ENCODE measurements around the gene ALG2.

Gene ALG2, protein sequence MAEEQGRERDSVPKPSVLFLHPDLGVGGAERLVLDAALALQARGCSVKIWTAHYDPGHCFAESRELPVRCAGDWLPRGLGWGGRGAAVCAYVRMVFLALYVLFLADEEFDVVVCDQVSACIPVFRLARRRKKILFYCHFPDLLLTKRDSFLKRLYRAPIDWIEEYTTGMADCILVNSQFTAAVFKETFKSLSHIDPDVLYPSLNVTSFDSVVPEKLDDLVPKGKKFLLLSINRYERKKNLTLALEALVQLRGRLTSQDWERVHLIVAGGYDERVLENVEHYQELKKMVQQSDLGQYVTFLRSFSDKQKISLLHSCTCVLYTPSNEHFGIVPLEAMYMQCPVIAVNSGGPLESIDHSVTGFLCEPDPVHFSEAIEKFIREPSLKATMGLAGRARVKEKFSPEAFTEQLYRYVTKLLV

DNA sequence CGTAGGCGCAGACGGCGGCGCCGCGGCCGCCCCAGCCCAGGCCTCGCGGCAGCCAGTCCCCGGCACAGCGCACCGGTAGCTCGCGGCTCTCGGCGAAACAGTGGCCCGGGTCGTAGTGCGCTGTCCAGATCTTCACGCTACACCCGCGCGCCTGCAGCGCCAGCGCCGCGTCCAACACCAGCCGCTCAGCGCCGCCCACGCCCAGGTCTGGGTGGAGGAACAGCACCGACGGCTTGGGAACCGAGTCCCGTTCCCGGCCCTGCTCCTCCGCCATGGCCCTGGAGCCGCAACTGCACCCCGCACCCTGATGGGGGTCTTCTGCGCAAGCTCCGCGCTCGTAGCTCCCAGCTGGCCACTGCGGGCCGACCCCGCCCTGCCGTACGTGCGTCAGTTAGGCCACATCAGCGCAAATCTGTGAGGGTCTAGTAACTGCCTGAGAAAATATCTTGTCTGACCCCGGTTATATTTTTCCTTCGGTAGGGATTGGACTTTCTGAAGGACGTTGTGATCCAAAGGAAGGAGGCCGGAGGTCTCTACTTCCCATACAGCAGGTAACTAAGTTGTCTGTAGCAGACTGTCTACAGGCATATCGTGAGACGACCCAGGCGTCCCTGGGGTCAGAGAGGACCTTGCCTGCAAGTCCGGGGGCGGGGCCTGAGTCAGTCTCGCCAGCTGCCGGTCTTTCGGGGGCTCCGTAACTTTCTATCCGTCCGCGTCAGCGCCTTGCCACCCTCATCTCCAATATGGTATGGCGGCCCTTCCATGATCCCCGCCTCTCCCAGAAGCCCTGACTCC lies at the start of gene ALG2, which contains the start of gene SEC61B:
TSS of gene ALG2 (minus strand) at position 322 of the 795 bp plus-strand sequence. CDS start at position 274, 48 bp downstream.
TSS of gene SEC61B (plus strand) at position 662 of the 795 bp plus-strand sequence. CDS start at position 744, 82 bp downstream.
- peak; percentile 91 for DNase-seq

DNA sequence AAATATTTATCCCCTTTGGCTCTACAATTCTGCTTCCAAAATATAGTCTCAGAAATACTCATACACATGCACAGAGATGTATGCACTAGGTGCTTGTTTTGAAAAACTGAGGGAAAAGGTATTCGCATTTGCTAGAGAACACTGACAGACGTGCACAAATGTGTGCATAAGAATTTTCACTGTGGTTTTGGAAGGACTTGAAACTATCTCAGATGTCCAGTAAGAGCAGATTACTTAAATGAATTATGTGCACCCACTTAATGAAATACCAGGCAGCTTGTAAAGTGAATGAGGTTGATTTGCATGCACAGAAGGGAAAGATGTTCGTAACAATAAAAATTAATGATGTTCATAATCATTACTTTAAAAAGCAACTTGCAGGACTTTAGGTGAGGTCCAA lies 48.7 kb upstream of the ALG2 start:
- DNase-seq: no peak

DNA sequence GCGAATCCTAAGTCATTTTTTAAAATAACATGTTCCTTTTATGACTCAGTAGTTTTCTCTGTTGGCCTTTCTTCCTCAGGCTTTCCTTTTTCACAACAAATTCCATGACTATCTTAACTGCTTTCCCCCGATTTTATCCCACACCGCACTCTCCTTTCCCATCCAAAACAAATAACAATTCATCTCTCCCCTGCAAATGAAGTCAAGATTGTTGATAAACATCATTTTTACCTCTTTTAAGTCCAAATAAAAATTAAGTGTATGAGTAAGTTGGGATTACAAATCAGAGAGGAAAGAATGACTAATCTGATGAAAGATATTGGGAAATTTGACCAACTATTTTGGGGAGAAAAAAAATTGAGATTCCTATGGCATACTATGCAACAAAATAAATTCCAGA lies 47.7 kb upstream of the ALG2 start:
- no peak for DNase-seq

DNA sequence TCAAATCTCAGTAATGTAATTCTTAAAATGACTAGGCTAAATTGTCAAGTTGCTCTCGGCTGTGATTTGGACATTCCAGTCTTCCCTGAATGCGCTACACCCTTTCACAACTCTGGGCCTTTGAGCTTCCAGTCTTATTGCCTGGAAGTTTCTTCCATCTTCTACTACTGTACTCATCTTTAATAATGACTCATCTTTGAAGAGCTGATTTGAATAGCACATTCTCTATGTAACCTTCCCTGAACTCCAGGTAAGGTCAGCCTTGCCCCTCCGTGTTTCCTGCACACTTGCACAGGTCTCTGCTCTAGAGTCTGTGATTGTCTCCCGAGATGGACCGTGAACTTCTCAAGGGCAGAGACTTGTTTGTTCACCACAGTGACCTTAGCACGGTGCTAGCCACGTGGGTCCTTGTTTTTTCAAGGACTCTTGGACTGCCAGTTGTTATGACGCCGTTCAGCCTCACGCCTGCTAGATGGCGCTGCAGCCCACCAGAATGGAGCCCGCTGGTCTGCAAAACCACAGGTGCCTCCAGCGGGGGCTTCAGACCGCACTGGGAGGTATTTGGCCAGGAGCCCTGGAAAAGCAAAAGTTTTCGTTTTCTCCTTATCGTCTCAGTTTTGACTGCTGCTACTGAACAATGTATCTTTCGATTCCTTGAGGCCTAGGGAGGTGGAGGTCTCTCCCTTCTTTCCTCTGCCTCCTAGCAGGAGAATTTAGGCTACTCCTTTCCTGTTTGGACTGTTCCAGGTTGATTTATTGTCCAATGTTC lies 44.7 kb upstream of the ALG2 start:
- DNase-seq: peak; percentile 68

DNA sequence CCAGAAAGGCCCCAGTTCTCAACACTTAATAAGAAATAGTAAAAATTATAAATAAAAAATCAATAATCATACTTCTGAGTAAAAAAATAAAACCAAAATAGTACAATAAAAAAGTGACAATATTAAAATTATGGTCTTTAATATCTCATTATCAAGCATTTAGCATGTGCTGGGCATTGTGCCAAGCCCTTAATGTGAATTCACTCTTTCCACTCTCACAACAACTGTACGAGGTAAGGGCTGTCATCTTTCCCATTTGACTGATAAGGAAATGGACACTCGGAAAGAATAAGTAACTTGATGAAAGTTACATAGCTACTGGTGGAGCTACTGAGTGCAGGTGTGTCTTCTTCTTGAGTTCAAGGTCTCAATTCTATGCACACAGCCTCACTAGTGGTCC lies 43.9 kb upstream of the ALG2 start:
- DNase-seq: no peak

DNA sequence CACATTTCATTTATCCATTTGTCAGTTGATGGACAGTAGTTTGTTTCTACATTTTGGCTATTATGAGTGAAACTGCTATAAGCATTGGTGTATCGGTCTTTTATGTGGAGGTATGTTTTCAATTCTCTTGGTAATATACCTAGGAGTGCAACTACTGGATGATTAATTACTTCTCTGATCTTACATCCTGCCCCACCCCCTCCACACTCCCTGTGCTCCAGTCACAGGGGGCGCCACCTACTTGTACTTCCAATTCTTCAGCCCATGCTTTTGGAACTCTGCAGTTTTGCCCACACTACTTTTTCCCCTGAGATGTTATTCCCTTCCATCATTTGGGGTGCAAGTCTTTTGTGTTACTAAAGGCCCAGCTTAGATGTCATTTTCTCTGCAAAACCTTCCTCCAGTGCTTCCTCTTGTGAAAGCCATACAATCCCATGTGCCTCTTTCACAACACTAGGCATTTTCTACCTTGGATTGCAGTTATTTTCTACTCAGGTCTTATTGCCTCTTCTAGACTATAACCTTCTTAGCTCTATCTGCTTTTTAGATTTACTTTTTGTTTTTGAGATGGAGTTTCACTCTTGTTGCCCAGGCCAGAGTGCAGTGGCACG lies 42.4 kb upstream of the ALG2 start:
- DNase-seq: no peak

DNA sequence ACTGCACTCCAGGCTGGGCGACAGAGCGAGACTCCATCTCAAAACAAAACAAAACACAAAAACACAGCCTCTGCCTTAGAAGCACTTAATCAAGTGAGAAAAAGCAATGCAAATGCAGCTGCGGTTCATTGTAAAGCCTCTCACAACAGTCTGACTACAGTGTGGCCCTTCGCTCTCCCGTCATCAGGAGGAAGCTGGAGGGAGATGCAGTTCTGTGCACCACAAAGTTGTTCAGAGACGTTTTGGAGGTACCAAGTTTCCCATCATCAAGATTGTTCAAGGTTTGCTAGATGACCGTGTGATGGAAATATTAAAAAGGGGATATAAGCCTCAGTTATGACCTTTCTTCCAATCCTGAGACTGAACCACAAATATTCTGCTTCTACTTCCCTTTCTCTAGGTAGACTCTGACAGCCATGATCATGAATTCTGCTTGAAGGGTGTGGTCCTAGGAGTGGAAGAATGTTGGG lies 41.2 kb upstream of the ALG2 start:
- no peak for DNase-seq

DNA sequence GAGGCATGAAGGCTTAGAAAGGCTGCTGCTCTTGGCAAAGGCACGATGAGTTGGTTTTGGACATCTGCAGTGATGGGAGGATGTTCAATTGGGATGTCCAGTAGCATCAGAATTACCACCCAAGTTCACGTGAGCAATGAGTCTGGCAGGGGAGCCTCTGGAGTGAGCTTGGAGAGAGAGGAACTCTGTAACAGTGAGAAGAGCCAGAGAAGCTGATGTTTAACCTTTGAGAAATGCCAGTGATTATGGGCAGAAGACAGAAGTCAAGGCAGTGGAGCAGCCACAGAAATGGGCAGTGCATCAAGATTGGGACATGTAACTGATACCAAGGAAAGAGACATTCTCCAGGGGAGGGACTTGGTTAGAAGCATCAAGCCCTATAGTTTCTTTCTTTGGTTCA lies 40.2 kb upstream of the ALG2 start:
- DNase-seq: no peak

DNA sequence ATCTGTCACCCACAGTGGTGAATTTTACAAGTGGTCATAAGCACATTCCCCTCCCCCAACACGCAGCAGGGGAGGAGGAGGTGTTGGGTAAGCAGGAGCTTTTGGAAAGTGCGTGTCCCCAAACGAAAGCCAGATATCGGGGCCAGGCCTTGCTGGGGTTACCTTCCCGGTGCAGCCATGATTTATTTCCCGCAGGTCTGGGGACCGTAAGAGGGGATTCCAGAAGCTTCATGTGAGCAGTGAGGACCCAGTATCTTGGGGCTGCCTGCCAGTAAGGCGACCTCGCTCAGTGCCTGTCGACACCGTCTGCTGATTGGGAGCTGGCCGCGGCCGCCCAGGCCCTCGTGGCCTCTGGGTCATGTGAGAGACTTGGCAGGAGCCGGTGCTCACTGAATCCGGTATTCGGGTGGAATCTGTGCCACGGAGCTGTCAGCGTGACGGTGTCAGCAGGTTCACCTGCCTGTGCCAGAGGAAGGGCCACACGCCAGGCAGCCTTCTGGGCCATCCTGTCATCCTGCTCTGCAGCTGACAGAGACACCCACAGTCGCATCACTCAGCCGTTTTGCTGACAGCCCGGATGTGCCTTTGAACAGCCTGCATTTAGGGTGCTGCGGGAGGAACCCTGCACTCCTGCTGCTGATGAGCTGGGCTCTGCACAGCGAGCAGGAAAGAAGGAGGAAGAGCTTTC lies 37.6 kb upstream of the ALG2 start:
- DNase-seq: peak; percentile 24

DNA sequence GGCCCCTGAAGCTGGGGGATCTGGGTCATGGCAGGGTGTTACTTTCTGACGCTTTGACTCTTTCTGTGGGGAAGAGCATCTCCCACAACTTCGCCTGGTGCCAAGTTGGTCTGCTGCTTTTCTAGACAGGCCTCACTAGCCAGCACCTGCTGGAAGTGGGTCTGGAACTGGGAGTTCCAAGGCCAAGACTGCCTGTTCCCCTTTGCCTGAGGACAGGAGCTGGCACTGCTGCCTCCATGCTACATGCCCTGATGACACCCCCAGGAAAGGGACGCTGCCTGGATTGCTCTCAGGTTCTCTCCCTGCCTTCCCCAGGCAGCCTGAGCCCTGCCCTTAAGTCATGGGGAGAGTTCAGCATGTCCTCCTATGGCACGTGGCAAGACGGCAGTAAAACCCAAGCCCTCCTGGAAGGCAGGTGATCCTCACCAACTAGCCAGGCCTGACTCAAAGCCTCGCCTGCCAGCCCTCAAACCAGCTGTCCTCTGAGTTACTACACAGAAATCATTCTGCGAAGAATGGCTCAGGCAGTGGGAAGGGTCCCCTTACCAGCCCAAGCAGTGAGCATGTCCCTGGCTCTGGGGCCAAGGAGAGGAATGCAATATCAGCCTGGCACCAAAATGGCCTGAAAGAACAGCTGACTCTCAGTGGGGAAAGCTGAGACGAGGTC lies 36.1 kb upstream of the ALG2 start:
- DNase-seq: no peak

DNA sequence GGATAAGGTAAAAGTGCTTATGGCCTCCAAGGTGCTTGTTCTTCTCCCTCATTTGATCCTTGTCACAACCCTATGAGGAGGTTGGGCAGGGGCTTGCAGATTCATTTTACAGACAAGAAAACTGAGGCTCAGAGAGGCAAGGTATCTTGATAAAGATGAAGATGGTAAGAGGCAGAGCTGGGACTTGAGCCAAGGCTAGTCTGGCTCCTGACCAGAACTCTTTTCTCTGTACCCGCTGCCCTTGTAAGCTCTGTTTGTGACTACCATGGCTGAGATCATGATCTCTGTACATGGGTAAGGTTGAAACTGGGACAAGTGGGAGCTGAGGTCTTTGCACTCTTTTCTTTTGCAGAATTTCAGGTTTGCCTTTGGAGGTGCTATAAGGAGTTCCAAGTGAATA lies 33.9 kb upstream of the ALG2 start:
- DNase-seq: no peak

DNA sequence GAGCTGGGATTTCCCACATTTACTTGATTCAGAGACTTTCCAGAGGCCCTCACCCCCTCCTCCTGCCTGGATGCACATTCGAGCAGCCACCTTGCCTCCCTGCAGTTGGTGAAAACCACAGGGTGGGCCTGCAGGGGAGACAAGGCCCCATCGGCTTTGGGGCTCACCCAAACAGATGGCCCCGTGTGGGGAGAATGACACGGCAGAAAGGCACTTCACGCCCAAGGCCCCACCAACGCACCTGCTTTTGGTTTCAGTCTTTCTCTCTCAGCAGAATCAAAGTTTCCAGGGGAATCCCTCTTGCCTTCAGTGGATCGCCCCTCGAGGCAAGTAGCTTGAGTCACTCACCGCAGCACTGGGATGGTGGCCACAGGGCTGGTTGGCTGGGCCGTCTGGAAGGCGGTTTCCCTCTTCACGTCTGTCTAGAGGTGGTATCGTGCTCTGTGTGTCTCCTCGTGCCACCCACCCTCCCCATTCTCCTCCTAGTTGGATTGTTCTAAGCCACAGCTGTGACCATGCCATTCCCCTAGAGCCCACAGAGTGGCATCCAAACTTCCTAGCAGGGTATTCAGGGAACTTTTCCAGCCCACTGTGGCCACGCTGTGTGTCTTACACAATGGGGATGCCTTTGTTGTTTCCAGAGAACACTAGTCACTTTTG lies 32.2 kb upstream of the ALG2 start:
- peak; percentile 39 for DNase-seq

DNA sequence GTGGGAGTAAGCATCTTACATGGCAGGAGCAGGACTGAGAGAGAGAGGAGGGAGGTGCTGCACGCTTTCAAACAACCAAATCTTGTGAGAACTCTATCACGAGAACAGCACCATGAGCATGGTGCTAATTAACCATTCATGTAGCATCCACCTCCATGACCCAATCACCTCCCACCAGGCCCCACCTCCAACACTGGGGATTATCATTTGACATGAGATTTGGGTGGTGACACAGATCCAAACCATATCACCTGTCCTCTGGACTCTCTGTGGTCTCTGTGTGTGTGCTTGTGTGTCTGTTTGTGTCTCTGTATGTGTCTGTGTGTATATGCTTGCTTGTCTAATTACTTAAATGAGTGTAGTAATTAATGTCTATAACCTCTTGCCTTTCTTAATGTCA lies 31.4 kb upstream of the ALG2 start:
- DNase-seq: no peak

DNA sequence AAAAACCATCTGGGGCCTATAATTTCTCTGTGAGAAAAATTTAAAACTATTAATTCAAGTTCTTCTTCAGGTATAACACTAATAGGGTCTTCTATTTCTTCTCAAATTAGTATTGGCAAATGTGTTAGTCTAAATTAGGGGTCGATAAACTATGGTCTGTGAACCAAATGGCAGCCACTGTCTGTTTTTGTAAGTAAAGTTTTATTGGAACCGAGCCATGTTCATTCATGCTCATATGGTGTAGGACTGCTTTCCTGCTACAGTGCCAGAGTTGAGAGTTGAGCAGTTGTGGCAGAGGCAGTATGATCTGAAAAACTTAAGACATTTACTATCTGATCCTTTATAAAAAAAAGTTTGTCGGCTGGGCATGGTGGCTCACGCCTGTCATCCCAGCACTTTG lies 29.4 kb upstream of the ALG2 start:
- no peak for DNase-seq

DNA sequence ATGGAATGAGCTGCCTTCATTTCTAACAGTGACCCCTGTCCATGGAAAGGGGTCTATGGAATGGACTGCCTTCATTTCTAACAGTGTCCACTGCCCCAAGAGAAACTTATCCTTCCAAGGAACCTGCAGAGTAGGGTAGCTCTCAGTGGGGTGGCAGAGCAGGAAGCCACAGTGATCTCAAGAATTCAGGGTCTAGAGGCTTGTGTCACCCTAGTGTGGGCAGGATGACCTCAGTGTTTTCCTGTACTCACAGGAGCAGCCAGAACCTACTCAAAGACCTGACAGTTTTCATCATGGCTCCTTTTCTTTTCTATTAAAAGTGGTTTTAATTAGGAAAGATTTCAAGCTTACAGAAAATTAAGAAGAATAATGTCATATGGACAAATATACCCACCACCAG lies 27.9 kb upstream of the ALG2 start:
- no peak for DNase-seq

DNA sequence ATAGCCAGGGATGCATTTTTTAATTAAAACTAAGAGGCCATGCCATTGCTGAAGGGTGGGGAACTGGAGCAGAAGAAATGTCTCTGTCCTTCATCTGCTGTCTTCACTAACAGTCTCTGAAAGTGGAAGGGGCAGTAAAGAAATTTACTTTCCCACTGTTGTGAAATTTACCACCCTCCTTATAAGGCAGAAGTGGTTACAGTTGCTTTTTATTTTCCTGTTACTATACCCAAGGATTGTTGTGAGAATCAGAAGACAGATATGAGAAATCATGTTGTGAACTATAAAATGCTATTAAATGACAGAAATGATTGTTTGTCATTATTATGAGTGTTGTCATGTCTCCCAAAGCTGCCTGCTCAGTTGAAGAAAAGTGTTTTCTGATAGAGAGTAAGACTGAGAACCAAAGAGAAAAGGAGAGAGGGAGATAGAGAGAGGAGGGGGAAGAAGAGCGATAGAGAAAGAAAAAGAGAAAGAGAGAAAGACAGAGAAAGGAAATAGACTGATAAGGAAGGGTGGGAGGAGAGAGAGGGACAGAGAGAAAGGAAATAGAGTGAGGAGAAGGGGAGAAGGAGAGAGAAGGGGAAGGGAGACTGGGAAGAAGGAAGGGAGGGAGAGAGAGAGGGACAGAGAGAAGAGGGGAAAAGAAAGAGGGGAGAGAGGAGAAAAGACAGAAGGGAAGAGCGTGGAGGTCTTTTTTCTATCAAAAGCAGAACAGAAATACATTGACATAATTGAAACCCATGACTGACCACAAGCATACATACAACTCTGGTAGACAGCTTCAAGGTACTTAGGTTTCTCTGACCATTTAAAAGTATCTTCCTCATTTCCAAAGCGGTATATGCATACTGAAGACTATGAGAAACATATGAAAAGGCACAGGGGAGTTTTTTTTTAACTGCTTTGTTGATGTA lies 22.9 kb upstream of the ALG2 start:
- DNase-seq: no peak

DNA sequence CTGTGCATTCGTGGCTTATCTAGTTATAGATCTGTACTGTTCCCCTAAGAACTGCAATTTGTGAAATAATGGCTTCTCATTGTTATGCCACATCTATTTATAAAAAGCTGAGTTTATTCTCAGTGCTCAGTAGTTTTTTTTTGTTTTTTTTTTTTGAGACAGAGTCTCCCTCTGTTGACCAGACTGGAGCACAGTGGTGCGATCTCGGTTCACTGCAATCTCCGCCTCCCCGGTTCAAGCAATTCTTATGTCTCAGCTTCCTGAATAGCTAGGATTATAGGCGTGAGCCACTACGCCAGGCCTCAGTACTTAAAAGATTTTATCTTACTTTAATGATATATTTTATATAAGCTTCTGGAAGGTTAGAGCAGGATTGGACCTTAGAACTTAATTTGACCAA lies 19.4 kb upstream of the ALG2 start:
- DNase-seq: no peak

DNA sequence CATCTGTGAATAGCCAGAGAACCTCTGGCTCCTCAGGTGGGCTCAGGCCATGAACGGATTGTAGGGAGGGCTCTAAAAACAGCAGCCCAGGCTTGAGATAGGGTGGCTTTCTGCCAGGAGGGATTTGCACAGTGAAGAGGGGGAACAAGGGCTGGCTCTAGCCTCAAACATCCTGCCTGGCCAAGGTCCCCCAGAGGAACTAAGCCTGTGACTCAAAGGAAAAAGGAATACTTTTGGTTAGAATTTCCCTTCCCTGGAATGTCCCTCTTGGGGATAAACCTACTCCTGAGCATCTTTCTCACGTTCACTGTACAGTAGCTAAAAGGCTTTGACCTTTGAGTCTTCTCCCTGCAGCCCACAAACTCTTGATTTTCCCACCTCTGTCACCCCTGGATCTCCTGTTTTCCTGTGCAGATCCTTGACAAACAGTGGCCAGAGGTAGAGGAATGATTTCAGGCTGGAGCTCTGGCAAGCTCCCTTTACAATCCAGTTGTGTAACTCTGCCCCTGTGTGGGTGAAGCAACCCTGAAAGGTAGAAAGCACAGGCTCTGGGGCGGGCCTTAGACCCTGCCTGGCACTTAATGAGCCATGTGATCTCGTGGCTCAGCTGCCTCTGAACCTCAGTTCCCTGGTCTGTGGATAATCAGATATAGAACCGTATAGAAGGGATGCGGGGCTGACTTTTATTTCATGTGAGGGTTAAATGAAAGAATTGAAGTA lies 17.8 kb upstream of the ALG2 start:
- no peak for DNase-seq

DNA sequence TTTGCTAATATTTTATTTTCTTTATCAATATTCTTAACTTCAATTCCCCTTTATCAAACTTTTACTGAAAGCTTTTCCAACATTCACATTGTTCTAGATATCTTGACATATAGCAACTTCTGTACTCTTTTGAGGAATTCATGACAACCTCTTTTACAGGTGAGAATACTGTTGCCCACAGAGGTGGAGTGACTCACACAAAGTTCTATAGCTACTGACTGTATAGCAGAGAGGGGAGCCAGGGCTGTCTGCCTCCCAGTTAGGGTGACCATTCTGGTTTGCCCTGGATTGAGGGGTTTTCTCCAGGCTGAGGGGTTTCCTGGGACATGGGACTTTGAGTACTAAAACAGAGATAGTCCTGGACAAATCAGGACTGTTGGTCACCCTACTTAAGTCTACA lies 16.6 kb upstream of the ALG2 start:
- DNase-seq: no peak

All from activated T-cell treated with anti-CD3 and anti-CD28 coated beads, Interleukin-2, amount 50 U/mL, for 1 hour (primary cell).